GM23248 (cell line): ENCODE data around the gene MBD4. TPM values are rescaled to one million over a fixed set of nuclear protein-coding genes. Genes with fewer than 3 reads are reported as not detected.
"Not testable (repeated sequence)": the region's sequence is repeated elsewhere in the genome, so short reads cannot be mapped to it uniquely, and the experiment has no call there.

Experiments
- DNase-seq: peaks from one replicate; pipeline ENCODE4 v3.0.0-alpha.2; 2015
- H2AFZ ChIP-seq: fragments of 200-600 bp; sonication (generic); 2 replicates; pipeline ENCODE4 v1.6.1; 2016; ENCODE audit warnings: antibody characterized with exemption
- H3F3A ChIP-seq: fragments of 200-600 bp; sonication (generic); 2 replicates; pipeline ENCODE4 v1.6.1; 2016; ENCODE audit warnings: mild to moderate bottlenecking, antibody characterized with exemption, mixed run types; ENCODE audit not compliant: insufficient read depth
- H3K27ac ChIP-seq: fragments of 200-600 bp; sonication (generic); 2 replicates; pipeline ENCODE4 v1.5.1; 2016; ENCODE audit warnings: mild to moderate bottlenecking
- H3K27me3 ChIP-seq: fragments of 200-600 bp; sonication (generic); replicated peaks from 2 replicates; pipeline ENCODE4 v1.6.1; 2016; ENCODE audit warnings: mild to moderate bottlenecking; ENCODE audit not compliant: insufficient read depth
- H3K36me3 ChIP-seq: fragments of 200-600 bp; sonication (generic); 2 replicates; pipeline ENCODE4 v1.6.1; 2016; ENCODE audit warnings: low read depth, mild to moderate bottlenecking
- H3K4me1 ChIP-seq: fragments of 200-600 bp; sonication (generic); 2 replicates; pipeline ENCODE4 v1.6.1; 2016; ENCODE audit warnings: mild to moderate bottlenecking; ENCODE audit not compliant: insufficient read depth
- H3K4me2 ChIP-seq: fragments of 200-600 bp; sonication (generic); one replicate; pipeline ENCODE4 v1.6.1; 2016; ENCODE audit warnings: mild to moderate bottlenecking; ENCODE audit not compliant: unreplicated experiment
- H3K4me3 ChIP-seq: fragments of 200-600 bp; sonication (generic); 2 replicates; pipeline ENCODE4 v1.5.1; 2016; ENCODE audit warnings: mild to moderate bottlenecking
- H3K79me2 ChIP-seq: fragments of 200-600 bp; sonication (generic); 2 replicates; pipeline ENCODE4 v1.6.1; 2016; ENCODE audit warnings: mild to moderate bottlenecking; ENCODE audit not compliant: insufficient read depth
- H3K9ac ChIP-seq: fragments of 200-600 bp; sonication (generic); 2 replicates; pipeline ENCODE4 v1.6.1; 2016; ENCODE audit warnings: mild to moderate bottlenecking
- H3K9me2 ChIP-seq: fragments of 200-600 bp; sonication (generic); 2 replicates; pipeline ENCODE4 v1.6.1; 2016; ENCODE audit warnings: mixed run types, mild to moderate bottlenecking, moderate library complexity; ENCODE audit not compliant: insufficient read depth
- H3K9me3 ChIP-seq: fragments of 200-600 bp; sonication (generic); one replicate; pipeline ENCODE4 v1.6.1; 2017; ENCODE audit warnings: low read depth
- H4K20me1 ChIP-seq: fragments of 200-600 bp; sonication (generic); 2 replicates; pipeline ENCODE4 v1.6.0; 2016; ENCODE audit not compliant: insufficient read depth
- EZH2 ChIP-seq: fragments of 200-600 bp; sonication (generic); IDR thresholded peaks from 2 replicates; pipeline ENCODE4 v1.6.1; 2018; ENCODE audit warnings: antibody characterized with exemption, mild to moderate bottlenecking; ENCODE audit not compliant: insufficient read depth, poor library complexity, severe bottlenecking
- EZH2phosphoT487 ChIP-seq: fragments of 200-600 bp; sonication (generic); IDR thresholded peaks from 2 replicates; pipeline ENCODE4 v1.6.1; 2018; ENCODE audit warnings: antibody characterized with exemption, moderate library complexity, mild to moderate bottlenecking, low read depth; ENCODE audit not compliant: insufficient read depth
- WGBS, 2 experiments: methylation state at CpG; one replicate each; pipeline ENCODE4 v1.1.6; 2015 to 2017; ENCODE audit warnings: low lambda C conversion rate in 2 of 2, low coverage in 1 of 2; ENCODE audit errors: missing lambda C conversion rate in 2 of 2; 5-methylcytosine and 5-hydroxymethylcytosine counted together
- in situ Hi-C: fragments of 300-500 bp; cut with MboI; formaldehyde crosslinking; loops from 2 replicates; pipeline ENCODE4 v1.15.0; 2020
- polyA plus RNA-seq: library from polyadenylated mRNA; unstranded; fragments of >200 nt; fragmentation: Nextera tagmentation; extraction: Ambion mirVana; gene quantifications from 2 replicates; pipeline ENCODE4 v1.2.1, GENCODE V29; 2016
- total RNA-seq: library from RNA; depleted of rRNA; stranded (reverse); fragments of >200 nt; shearing (Covaris generic); gene quantifications from 2 replicates; pipeline ENCODE4 v1.2.3, GENCODE V29; 2014

MBD4 gene
- total and polyA plus RNA-seq, 2 experiments from 2014 or later: 27.2 to 36.8 TPM

- in situ Hi-C loops: no loop called here
- H3K4me2 ChIP-seq: peak overlapping the region; percentile 40
- TF ChIP-seq EZH2phosphoT487: no peak
- TF ChIP-seq EZH2: no peak
- no peaks in the 10 kb centered on the region for H3K27me3 ChIP-seq
- H3F3A ChIP-seq: peaks cover 27% of the 10 kb centered on the region
- peak overlapping the region; percentile 72 for H3K27ac ChIP-seq
- no peak overlapping the region for H3K4me3 ChIP-seq
- no peaks in the 10 kb centered on the region for H3K9me3 ChIP-seq
- H4K20me1 ChIP-seq: no peaks in the 10 kb centered on the region
- H3K9me2 ChIP-seq: no peaks in the 10 kb centered on the region
- 0 out of 2 replicates have a peak overlapping the region, but pooled peaks have one; percentile 20 for H3K9ac ChIP-seq
- DNase-seq: no peak
- H3K36me3 ChIP-seq: peaks cover 17% of the 10 kb centered on the region; the same call in 1 of the 2 replicates
- H3K79me2 ChIP-seq: no peaks in the 10 kb centered on the region; the same call in 1 of the 2 replicates
- no peak overlapping the region for H2AFZ ChIP-seq
- peaks cover 16% of the 10 kb centered on the region for H3K4me1 ChIP-seq
- WGBS, 2 experiments: 77 to 84% methylated on average over 3 of the region's 3 CpGs
Observed at GRCh38 chr3:129389572-129389937, 50.2 kb downstream of the MBD4 start.

GRCh38 chr3:129388791-129389571 lies 50.8 kb downstream of the MBD4 start:
- DNase-seq: peak; percentile 76
- Histone ChIP-seq H3K4me1 (peaks cover 16% of the 10 kb centered on the region), H3K4me2 (peak overlapping the region; percentile 40), H3K27ac (peak overlapping the region; percentile 72), H3K36me3 (peaks cover 17% of the 10 kb centered on the region; the same call in 1 of the 2 replicates), H3F3A (peaks cover 27% of the 10 kb centered on the region), H3K9ac (peak overlapping the region; percentile 46; the same call in 1 of the 2 replicates)
- H3K4me3 ChIP-seq, H3K9me3 ChIP-seq, H3K27me3 ChIP-seq, H4K20me1 ChIP-seq, H3K9me2 ChIP-seq, in situ Hi-C loops, H3K79me2 ChIP-seq, H2AFZ ChIP-seq: not testable (repeated sequence)
- WGBS, 2 experiments: 26% methylated on average over 8 of the region's 8 CpGs

GRCh38 chr3:129387487-129387886 lies 52.3 kb downstream of the MBD4 start:
- H3K27me3 ChIP-seq: no peaks in the 10 kb centered on the region
- H3K36me3 ChIP-seq: peaks cover 12% of the 10 kb centered on the region; the same call in 1 of the 2 replicates
- 89 to 94% methylated on average over 5 of the region's 5 CpGs for WGBS, 2 experiments
- H3K4me2 ChIP-seq: no peak overlapping the region
- no peak overlapping the region for H3K9ac ChIP-seq
- TF ChIP-seq EZH2phosphoT487: no peak
- no peaks in the 10 kb centered on the region for H3K9me3 ChIP-seq
- peaks cover 16% of the 10 kb centered on the region for H3K4me1 ChIP-seq
- DNase-seq: no peak
- no peak overlapping the region for H3K27ac ChIP-seq
- H2AFZ ChIP-seq: no peak overlapping the region
- no peaks in the 10 kb centered on the region for H4K20me1 ChIP-seq
- H3K9me2 ChIP-seq: no peaks in the 10 kb centered on the region
- no peak overlapping the region for H3K4me3 ChIP-seq
- H3K79me2 ChIP-seq: no peaks in the 10 kb centered on the region
- peaks cover 27% of the 10 kb centered on the region for H3F3A ChIP-seq
- in situ Hi-C loops: no loop called here

GRCh38 chr3:129386984-129387383 lies 52.8 kb downstream of the MBD4 start:
- no peaks in the 10 kb centered on the region for H3K79me2 ChIP-seq
- in situ Hi-C loops: no loop called here
- no peaks in the 10 kb centered on the region for H3K9me3 ChIP-seq
- H3K36me3 ChIP-seq: peaks cover 12% of the 10 kb centered on the region; the same call in 1 of the 2 replicates
- no peaks in the 10 kb centered on the region for H3K9me2 ChIP-seq
- H3K4me3 ChIP-seq: no peak overlapping the region
- no peak overlapping the region for H2AFZ ChIP-seq
- TF ChIP-seq EZH2phosphoT487 (no peak), EZH2 (no peak)
- no peak overlapping the region for H3K4me2 ChIP-seq
- H3K27ac ChIP-seq: no peak overlapping the region
- H3K4me1 ChIP-seq: peaks cover 16% of the 10 kb centered on the region
- WGBS, 2 experiments: 95 to 98% methylated on average over 10 of the region's 10 CpGs
- DNase-seq: no peak
- no peaks in the 10 kb centered on the region for H3K27me3 ChIP-seq
- H3K9ac ChIP-seq: no peak overlapping the region
- H4K20me1 ChIP-seq: no peaks in the 10 kb centered on the region
- H3F3A ChIP-seq: peaks cover 27% of the 10 kb centered on the region

- H3K4me2 ChIP-seq, H3K9me2 ChIP-seq, H2AFZ ChIP-seq, H3K27ac ChIP-seq, H3K27me3 ChIP-seq, H3K79me2 ChIP-seq, in situ Hi-C loops, H3K9me3 ChIP-seq, H3K9ac ChIP-seq, H3K4me3 ChIP-seq, H3K36me3 ChIP-seq, H4K20me1 ChIP-seq: not testable (repeated sequence)
- peaks cover 16% of the 10 kb centered on the region for H3K4me1 ChIP-seq
- DNase-seq: peak; percentile 8
- peaks cover 19% of the 10 kb centered on the region for H3F3A ChIP-seq
- 57% methylated on average over 8 of the region's 8 CpGs for WGBS, 2 experiments
Observed at GRCh38 chr3:129385507-129385906, 54.2 kb downstream of the MBD4 start.
